Measurements from ENCODE around the gene LUZP1. TPM values are rescaled to one million over a fixed set of nuclear protein-coding genes. Genes with fewer than 3 reads are reported as not detected.

LUZP1 gene
- total and polyA plus RNA-seq, 2 experiments from 2014 or later = 45.7 to 152 TPM

GRCh38 chr1:23152966-23153684 lies 15.5 kb downstream of the LUZP1 start (continued):
- TF ChIP-seq EZH2 (IDR thresholded peaks at IDR 0.05; ENCODE audit: low read depth, unreplicated experiment) (no peak), STAT1 (IDR thresholded peaks at IDR 0.05; ENCODE audit: unreplicated experiment) (no peak), JUNB (IDR thresholded peaks at IDR 0.05; ENCODE audit: unreplicated experiment) (no peak), NANOG (IDR thresholded peaks at IDR 0.05; ENCODE audit: borderline replicate concordance) (no peak), CREB1 (CRISPR knock-in tag; IDR thresholded peaks at IDR 0.05; ENCODE audit: low read depth) (no peak), ETS1 (IDR thresholded peaks at IDR 0.05) (no peak), ZNF331 (CRISPR knock-in tag; IDR thresholded peaks at IDR 0.05; ENCODE audit: low read depth) (no peak), ZNF114 (CRISPR knock-in tag; IDR thresholded peaks at IDR 0.05) (no peak), EZH2phosphoT487 (IDR thresholded peaks at IDR 0.05; ENCODE audit: unreplicated experiment) (no peak), POLR2AphosphoS5 (IDR thresholded peaks at IDR 0.05; ENCODE audit: low read depth) (no peak)
- TF ChIP-seq, protein P1, sequence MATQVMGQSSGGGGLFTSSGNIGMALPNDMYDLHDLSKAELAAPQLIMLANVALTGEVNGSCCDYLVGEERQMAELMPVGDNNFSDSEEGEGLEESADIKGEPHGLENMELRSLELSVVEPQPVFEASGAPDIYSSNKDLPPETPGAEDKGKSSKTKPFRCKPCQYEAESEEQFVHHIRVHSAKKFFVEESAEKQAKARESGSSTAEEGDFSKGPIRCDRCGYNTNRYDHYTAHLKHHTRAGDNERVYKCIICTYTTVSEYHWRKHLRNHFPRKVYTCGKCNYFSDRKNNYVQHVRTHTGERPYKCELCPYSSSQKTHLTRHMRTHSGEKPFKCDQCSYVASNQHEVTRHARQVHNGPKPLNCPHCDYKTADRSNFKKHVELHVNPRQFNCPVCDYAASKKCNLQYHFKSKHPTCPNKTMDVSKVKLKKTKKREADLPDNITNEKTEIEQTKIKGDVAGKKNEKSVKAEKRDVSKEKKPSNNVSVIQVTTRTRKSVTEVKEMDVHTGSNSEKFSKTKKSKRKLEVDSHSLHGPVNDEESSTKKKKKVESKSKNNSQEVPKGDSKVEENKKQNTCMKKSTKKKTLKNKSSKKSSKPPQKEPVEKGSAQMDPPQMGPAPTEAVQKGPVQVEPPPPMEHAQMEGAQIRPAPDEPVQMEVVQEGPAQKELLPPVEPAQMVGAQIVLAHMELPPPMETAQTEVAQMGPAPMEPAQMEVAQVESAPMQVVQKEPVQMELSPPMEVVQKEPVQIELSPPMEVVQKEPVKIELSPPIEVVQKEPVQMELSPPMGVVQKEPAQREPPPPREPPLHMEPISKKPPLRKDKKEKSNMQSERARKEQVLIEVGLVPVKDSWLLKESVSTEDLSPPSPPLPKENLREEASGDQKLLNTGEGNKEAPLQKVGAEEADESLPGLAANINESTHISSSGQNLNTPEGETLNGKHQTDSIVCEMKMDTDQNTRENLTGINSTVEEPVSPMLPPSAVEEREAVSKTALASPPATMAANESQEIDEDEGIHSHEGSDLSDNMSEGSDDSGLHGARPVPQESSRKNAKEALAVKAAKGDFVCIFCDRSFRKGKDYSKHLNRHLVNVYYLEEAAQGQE (IDR thresholded peaks at IDR 0.05; ENCODE audit: unreplicated experiment) = no peak

GRCh38 chr1:23150742-23151141 lies 17.9 kb downstream of the LUZP1 start:
- H3K9me3 Mint-ChIP-seq = no peaks in the 10 kb centered on the region

More at GRCh38 chr1:23150742-23151141, 17.9 kb downstream of the LUZP1 start:
- peaks cover 54% of the 10 kb centered on the region for H4K20me1 ChIP-seq (replicated peaks; ENCODE audit: insufficient read depth)
- no peaks in the 10 kb centered on the region for H3K27me3 ChIP-seq (ENCODE audit: insufficient read depth)
- H3K9me2 ChIP-seq (ENCODE audit: insufficient read depth) = no peaks in the 10 kb centered on the region
- H3K27me3 Mint-ChIP-seq (ENCODE audit: insufficient read depth, low read depth, poor library complexity) = no peaks in the 10 kb centered on the region
- H2AFZ ChIP-seq = no peak overlapping the region
- DNase-seq (ENCODE audit: low spot score) (no peak), ATAC-seq (no peak)
- H3K27ac Mint-ChIP-seq = no peak overlapping the region
- no peaks in the 10 kb centered on the region for H3K36me3 Mint-ChIP-seq (ENCODE audit: low read depth)
- H3K4me3 ChIP-seq = no peak overlapping the region
- no peaks in the 10 kb centered on the region for H3F3A ChIP-seq (replicated peaks; ENCODE audit: low read depth)
- no peak overlapping the region for H3K27ac ChIP-seq (ENCODE audit: low read depth)
- TF ChIP-seq NANOG (IDR thresholded peaks at IDR 0.05; ENCODE audit: borderline replicate concordance) (no peak), EZH2phosphoT487 (IDR thresholded peaks at IDR 0.05; ENCODE audit: unreplicated experiment) (no peak), STAT1 (IDR thresholded peaks at IDR 0.05; ENCODE audit: unreplicated experiment) (no peak), POLR2AphosphoS5 (IDR thresholded peaks at IDR 0.05; ENCODE audit: low read depth) (no peak), EZH2 (IDR thresholded peaks at IDR 0.05; ENCODE audit: low read depth, unreplicated experiment) (no peak)
- H3K36me3 ChIP-seq (ENCODE audit: insufficient read depth) = no peaks in the 10 kb centered on the region
- H3K4me3 Mint-ChIP-seq = no peak overlapping the region
- H3K4me1 Mint-ChIP-seq = peaks cover 15% of the 10 kb centered on the region
- H3K79me2 ChIP-seq (replicated peaks; ENCODE audit: insufficient read depth) = peaks cover 99% of the 10 kb centered on the region
- H3K4me1 ChIP-seq (ENCODE audit: insufficient read depth) = peaks cover 6% of the 10 kb centered on the region
- no peak overlapping the region for H3K4me2 ChIP-seq

All from GM23338 (cell line).